Stimulated activated CD8-positive, alpha-beta memory T cell treated with anti-CD3 and anti-CD28 coated beads, Interleukin-15, amount 100 ng/mL, for 1 hour (primary cell): ENCODE results near the gene YWHAB.
A peak's percentile ranks its signal among the peaks of the same experiment; 100 is the strongest.
"Not testable (repeated sequence)": the region's sequence is repeated elsewhere in the genome, so short reads cannot be mapped to it uniquely, and the experiment has no call there.

Experiments used
- DNase-seq: peaks from one replicate; pipeline ENCODE4 v3.0.0-alpha.2; 2020; ENCODE audit warnings: low read depth

YWHAB gene

GRCh38 chr20:44866703-44867335 is 18.7 kb upstream of the YWHAB start:
- DNase-seq: no peak

- no peak for DNase-seq
These were observed 16.0 kb upstream of the YWHAB start for GRCh38 chr20:44869471-44869870.

DNA sequence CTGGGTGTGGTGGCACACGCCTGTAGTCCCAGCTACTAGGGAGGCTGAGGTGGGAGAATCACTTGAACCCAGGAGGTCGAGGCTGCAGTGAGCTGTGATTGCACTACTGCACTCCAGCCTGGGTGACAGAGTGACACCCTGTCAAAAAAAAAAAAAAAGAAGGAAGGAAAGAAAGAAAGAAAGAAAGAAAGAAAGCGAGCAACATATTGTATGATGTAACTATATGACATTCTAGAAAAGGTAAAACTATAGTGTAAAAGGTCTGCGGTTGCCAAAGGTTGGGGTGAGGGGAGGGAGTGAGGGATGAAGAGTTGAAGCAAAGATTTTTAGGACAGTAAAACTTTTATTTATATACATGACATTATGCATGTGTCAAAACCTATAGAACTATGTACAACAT is 3.1 kb upstream of the YWHAB start:
- not testable (repeated sequence) for DNase-seq

DNA sequence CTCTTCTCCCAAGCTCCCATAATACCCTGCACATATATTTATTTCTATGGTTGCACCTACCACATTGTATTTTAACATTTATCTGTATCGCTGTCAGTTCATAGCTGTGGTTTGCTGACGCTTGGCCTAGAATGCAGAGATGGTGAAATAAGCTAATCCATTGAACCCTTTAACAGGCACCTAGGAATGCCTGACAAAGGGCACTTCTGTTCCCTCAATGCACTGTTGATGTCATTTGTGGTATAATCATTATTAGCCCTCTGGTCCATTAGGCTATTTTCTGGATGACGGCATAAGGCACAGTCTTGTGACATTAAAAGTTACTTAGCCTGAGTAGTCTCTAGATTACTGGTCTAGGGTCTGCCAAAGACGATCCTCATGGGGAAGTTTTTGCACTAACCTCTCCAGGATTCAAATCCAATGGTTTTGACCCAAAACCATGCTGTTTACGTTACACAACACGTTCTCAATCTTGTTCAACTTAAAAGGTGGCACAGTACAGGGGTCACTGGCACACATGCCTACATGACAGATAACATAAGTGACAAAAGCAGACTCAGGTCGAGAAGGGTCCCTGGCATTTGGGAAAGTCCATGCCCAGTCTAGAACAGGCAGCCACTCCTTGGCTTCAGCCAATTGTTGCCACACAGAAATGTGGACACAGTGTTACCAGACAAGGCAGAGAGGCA is 2.1 kb upstream of the YWHAB start:
- DNase-seq: no peak

DNA sequence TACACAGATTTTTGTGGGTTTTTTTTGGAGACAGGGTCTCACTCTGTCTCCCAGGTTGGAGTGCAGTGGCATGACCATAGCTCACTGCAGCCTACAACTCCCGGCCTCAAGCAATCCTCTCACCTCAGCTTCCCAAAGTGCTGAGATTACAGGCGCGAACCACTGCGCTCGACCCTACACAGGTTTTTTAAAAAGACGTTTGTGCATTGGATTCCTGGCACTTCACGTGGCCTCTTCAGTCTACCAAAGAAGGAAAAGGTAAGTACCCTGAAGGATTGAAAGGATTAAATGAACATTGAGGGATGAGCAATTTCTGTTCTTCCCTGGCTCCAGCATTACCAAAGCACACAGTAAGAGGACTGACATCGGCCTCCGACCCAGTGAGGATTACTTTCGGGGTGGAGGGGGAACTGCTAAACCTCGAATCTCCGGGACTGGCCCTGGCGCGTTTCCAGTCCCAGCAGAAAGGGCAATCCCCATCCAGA is 556 bp upstream of the YWHAB start:
- no peak for DNase-seq

DNA sequence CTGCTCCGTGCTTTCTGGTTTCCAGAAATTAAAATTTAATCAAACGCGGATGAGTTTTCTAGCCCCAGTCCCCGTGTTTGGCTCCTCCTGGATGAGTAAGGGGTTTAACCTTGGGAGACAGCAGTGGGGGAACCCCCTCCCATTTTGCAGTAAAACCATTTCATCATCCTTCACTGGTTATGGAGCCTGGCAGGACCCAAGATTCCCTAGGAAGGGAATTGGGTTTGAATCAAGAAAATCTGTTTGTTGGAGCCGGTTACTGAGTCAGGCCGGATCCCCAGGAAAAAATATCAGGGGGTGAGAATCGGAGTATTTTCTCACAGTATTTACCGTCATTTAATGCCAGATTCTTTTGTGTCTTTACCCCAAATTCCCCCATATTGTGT is 754 bp downstream of the YWHAB start:
- DNase-seq: no peak

DNA sequence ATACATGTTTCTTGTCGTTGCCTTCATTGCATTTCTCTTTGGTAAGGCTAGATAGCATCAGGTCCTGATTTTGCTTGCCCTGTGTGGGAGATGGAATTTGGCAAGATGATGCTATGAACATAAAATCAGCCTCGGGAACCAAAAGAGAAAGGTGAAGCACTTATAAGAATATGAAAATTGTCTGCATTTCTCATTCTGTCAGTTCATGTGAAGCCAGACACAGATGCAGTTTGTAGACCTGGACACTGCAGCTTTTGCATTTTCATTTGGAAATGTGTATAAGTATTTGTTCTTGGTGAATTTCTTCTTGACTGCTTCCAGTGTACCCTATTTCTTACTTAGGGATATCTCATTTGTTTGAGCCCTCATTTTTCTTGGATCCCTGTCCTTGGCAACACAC is 1.3 kb downstream of the YWHAB start:
- DNase-seq: no peak

DNA sequence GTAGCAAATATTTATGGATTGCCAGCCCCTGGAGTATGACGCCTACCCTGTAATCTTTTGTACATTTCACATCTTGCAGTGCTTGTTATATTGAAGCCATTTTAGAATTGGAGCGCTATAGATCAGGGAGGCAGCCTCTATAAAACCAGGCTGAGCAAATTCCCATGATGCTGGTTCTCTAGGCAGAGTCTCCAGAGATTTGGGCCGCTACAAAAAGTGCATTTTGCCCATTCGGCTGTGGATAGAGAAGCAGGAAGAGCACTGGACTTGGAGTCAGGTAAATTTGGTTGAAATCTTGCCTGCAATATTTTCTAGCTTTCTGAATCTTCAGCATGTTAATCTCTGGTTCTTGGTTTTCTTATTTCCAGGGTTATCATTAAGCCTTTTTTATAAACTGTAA is 2.0 kb downstream of the YWHAB start:
- no peak for DNase-seq

DNA sequence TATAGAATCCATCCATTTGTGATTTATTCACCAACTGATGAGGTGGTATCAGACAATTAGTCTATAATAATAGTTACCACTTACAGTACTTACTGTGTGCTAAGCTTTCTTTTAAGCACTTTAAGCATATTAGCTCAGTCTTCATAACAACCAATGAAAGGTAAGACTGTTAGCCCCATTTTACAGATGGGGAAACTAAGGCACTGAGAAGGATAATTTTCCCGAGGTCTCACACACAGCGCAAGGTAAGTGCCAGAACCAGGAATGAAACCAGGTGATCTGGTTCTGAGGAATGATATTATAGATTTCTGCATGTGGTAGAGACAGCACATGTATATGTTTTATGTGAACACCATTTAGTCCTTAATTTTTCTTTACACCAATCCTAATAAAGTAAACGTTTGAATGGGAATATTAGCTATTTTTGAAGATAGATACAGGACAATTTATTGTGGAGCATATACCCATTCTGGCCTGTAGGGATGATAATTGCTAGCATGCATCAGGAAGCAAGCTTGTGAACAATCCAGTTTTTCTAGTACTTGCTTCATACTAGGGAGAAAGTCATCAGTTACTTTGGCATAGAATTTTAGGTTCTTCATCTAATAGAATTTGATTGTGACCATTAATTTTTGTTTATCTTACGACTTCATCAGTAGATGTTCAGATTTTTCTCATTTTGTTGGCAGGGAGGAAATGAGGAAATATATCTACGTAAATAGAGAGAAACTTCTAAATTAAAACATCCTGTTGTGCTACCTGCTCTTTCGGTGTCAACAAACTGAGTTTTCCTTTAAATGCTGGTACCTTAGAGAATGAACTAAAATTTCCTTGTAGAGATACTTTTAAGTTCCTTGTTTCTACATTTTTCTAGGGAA is 3.0 kb downstream of the YWHAB start:
- no peak for DNase-seq

DNA sequence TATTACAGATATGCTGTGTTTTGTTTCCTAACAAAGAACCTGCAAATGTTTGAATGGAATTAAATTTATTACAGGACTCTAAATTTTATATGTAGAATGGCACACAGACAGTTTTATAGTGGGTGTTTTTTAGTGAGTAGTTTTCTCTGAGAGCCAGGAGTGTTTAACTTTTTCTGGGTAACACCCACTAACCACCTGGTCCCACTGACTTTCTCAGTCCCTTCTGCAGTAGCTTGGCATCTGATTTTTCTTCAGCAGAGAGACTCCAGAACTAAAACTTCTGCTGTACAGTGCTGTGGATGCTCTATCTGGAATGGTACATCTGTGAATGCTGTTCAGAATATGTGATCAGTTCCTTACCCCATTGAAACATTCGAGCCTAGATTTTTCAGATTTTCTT is 6.3 kb downstream of the YWHAB start:
- no peak for DNase-seq

- no peak for DNase-seq
These were observed 9.5 kb downstream of the YWHAB start for GRCh38 chr20:44894959-44895358.

DNA sequence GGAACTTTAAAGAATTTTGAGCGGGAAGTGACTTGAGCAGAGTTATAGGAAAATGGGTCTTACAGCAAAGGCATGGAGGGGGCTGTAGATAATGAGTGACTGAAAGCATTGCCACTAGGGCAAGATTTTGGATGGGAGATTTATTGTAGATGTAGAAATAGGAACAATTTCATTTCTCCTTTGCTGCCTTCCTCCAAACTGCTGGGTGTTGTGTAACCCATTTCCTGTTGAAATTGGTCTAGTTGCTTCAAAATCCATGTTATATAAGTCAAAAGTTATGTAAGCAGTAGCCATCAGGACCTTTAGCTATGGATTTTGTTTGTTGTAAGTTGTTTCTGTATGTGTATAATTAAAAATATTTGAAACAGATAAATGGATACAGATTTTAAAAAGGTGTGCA is 11.1 kb downstream of the YWHAB start:
- DNase-seq: no peak

- no peak for DNase-seq
These were observed 11.6 kb downstream of the YWHAB start for GRCh38 chr20:44897133-44897532.

GRCh38 chr20:44900231-44900854 is 14.8 kb downstream of the YWHAB start:
- no peak for DNase-seq

GRCh38 chr20:44901974-44902373 is 16.5 kb downstream of the YWHAB start:
- no peak for DNase-seq

DNA sequence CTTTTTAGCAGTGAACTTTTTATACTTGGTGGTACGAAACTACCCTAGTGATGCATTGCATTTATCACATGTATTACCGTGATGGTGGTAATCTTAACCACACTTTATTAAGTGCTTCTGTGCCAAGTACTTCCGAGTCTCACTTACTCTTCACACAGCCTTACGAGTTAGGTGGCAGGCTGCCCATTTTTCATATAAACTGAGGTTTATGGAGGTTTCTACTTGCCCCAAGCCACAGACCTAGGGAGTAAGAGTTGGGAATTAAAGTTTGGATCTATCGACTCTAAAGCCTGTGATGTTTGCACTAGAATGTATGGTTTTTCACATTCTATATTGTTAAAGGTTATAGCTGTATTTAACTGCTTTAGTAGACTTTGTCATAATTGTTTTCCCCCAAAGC is 18.9 kb downstream of the YWHAB start:
- DNase-seq: no peak

GRCh38 chr20:44908987-44909871 is 23.7 kb downstream of the YWHAB start:
- DNase-seq: no peak

DNA sequence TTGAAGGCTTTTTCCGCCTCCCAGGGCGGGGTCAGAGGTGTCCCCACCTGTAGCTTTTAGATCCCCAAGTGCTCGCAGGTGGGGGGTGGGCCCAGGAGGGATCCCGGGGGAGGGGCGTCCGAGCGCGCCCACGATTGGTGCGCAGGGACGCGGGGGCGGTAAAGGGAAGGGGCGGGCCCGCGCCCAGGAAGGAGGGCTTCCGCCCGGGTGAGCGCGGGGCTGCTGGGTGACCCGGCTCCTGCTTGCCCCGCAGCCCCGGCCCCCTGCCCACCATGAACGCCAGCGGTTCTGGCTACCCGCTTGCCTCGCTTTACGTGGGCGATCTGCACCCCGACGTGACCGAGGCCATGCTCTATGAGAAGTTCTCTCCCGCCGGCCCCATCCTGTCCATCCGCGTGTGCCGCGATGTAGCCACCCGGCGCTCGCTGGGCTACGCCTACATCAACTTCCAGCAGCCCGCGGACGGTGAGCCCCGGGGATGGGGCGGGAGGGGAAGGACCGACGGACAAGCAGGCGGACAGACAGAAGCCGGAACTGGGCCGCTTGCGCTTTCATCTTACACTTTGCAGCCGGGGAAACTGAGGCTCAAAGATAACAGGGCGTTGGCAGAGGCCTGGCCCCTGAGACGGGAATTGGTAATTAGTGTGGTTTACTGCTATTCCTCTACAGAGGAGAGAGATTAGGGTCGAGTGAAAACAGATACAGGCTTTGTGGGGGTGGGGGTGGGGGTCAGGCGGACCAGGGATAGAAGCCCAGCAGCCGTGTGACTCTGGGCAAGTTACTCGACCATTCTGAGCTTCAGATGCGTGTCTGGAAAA is 24.6 kb downstream of the YWHAB start, which contains the start of gene PABPC1L:
Gene PABPC1L, plus strand, starts transcription at position 189 of the 818 bp plus-strand sequence. Its CDS starts 84 bp downstream, at position 273.
- peak; percentile 56 for DNase-seq

- DNase-seq: no peak
These were observed 25.3 kb downstream of the YWHAB start for GRCh38 chr20:44910690-44911262.
